K562 (cell line): Measurements from ENCODE around the gene KISS1R. TPM values are rescaled to one million over a fixed set of nuclear protein-coding genes. Genes with fewer than 3 reads are reported as not detected.

Experiments
- EHMT2 ChIP-seq: fragments of 450-650 bp; IDR thresholded peaks from 2 replicates; pipeline ENCODE4 v1.6.1; 2018; ENCODE audit warnings: antibody characterized with exemption
- FOXA3 ChIP-seq, 2 experiments: fragments of 450-650 bp in 1 of 2; sonication (generic) in 1 of 2; formaldehyde crosslinking; IDR thresholded peaks in 1 of 2; conservative IDR thresholded peaks in 1 of 2; 2 replicates each; pipeline versions ENCODE4 v1.4.0 to v1.8.0; 2020 to 2022; ENCODE audit warnings: mild to moderate bottlenecking in 2 of 2, missing genetic modification reagents in 1 of 2
- HMGN3 ChIP-seq: IDR thresholded peaks from 2 replicates; pipeline ENCODE4 v1.6.1; 2011; ENCODE audit warnings: borderline replicate concordance, low read depth, mild to moderate bottlenecking, mixed read lengths, low read length; ENCODE audit not compliant: insufficient read length; ENCODE audit errors: extremely low read depth
- HSF4 ChIP-seq: fragments of 250-450 bp; sonication (Bioruptor Pico); IDR thresholded peaks from 2 replicates; pipeline ENCODE4 v2.1.2; 2022; ENCODE audit warnings: mild to moderate bottlenecking, moderate library complexity, borderline replicate concordance
- MEIS2 ChIP-seq: fragments of 450-650 bp; IDR thresholded peaks from 2 replicates; pipeline ENCODE4 v1.6.1; 2014; ENCODE audit warnings: mild to moderate bottlenecking; ENCODE audit not compliant: partially characterized antibody
- NONO ChIP-seq, 2 experiments: fragments of 200-400 bp in 1 of 2; fragments of 450-650 bp in 1 of 2; formaldehyde crosslinking in 1 of 2; IDR thresholded peaks; 2 replicates each; pipeline ENCODE4 v1.6.1; 2017; ENCODE audit warnings: low read depth in 2 of 2, mild to moderate bottlenecking in 2 of 2, moderate library complexity in 2 of 2, low read length in 1 of 2
- RAD51 ChIP-seq: fragments of 450-650 bp; IDR thresholded peaks from 2 replicates; pipeline ENCODE4 v1.7.1; 2016; ENCODE audit warnings: low read depth, mild to moderate bottlenecking, borderline replicate concordance
- SMAD1 ChIP-seq: fragments of 150-350 bp; IDR thresholded peaks from 2 replicates; pipeline ENCODE4 v1.6.1; 2014; ENCODE audit warnings: low read length, low read depth; ENCODE audit not compliant: partially characterized antibody
- SMAD3 ChIP-seq: fragments of 450-650 bp; formaldehyde crosslinking; conservative IDR thresholded peaks from 2 replicates; pipeline ENCODE4 v1.4.0; 2020; ENCODE audit warnings: mild to moderate bottlenecking
- SMAD4 ChIP-seq: fragments of 250-450 bp; sonication (Bioruptor Pico); conservative IDR thresholded peaks from 2 replicates; pipeline ENCODE4 v1.8.0; 2021; ENCODE audit warnings: inconsistent platforms, mild to moderate bottlenecking, moderate library complexity
- SMARCE1 ChIP-seq: fragments of 450-650 bp; IDR thresholded peaks from 2 replicates; pipeline ENCODE4 v1.7.1; 2016; ENCODE audit warnings: mild to moderate bottlenecking
- TRIM24 ChIP-seq, 2 experiments: fragments of 450-650 bp; IDR thresholded peaks; 2 replicates each; pipeline ENCODE4 v1.6.1; 2016
- ZNF134 ChIP-seq: fragments of 250-450 bp; sonication (Bioruptor Pico); conservative IDR thresholded peaks from 2 replicates; pipeline ENCODE4 v1.4.0; 2020
- polyA plus RNA-seq, 8 experiments: library from polyadenylated mRNA; depleted of rRNA in 4 of 8; stranded (reverse) in 5 of 8; unstranded in 3 of 8; fragments of >200 nt; fragmentation: Nextera tagmentation in 2 of 8; fragmentation: Illumina TruSeq in 1 of 8; extraction: Ambion mirVana in 2 of 8; extraction: Trizol in 1 of 8; gene quantifications; 2 replicates each; pipeline versions ENCODE4 v1.2.1 to v1.2.3, GENCODE V29; 2011 to 2014; ENCODE audit warnings: inconsistent platforms in 1 of 8, missing spikeins in 1 of 8
- total RNA-seq, 7 experiments: library from RNA; depleted of rRNA in 6 of 7; stranded (reverse); fragments of >200 nt in 6 of 7; fragmentation: Illumina TruSeq in 2 of 7; extraction: Trizol in 2 of 7; gene quantifications; 2 replicates each; pipeline versions ENCODE4 v1.2.1 to v1.2.3, GENCODE V29; 2011 to 2021; ENCODE audit warnings: low replicate concordance in 1 of 7
- TF ChIP-seq, protein P1 (sequence below): fragments of 450-650 bp; IDR thresholded peaks from 2 replicates; pipeline ENCODE4 v1.6.1; 2018; ENCODE audit not compliant: partially characterized antibody
- TF ChIP-seq, protein P2 (sequence below): IDR thresholded peaks from 2 replicates; pipeline ENCODE4 v1.6.1; 2012; ENCODE audit warnings: low read depth, low read length, improper control_type of control experiment, borderline replicate concordance
- TF ChIP-seq, protein P3 (sequence below): fragments of 450-650 bp; IDR thresholded peaks from 2 replicates; pipeline ENCODE4 v1.6.1; 2018; ENCODE audit warnings: mild to moderate bottlenecking, low read depth; ENCODE audit not compliant: partially characterized antibody
- TF ChIP-seq, protein P4 (sequence below): fragments of 200-800 bp; sonication (Bioruptor generic); IDR thresholded peaks from 2 replicates; pipeline ENCODE4 v1.6.1; 2017; ENCODE audit warnings: missing genetic modification characterization, missing compliant biosample characterization

The KISS1R gene
- total and polyA plus RNA-seq, 9 of the 15 experiments (the other 6 are each of a cell fraction or from before 2014, with no cell fraction given): 0.37 to 39.4 (median 2.0) TPM

DNA sequence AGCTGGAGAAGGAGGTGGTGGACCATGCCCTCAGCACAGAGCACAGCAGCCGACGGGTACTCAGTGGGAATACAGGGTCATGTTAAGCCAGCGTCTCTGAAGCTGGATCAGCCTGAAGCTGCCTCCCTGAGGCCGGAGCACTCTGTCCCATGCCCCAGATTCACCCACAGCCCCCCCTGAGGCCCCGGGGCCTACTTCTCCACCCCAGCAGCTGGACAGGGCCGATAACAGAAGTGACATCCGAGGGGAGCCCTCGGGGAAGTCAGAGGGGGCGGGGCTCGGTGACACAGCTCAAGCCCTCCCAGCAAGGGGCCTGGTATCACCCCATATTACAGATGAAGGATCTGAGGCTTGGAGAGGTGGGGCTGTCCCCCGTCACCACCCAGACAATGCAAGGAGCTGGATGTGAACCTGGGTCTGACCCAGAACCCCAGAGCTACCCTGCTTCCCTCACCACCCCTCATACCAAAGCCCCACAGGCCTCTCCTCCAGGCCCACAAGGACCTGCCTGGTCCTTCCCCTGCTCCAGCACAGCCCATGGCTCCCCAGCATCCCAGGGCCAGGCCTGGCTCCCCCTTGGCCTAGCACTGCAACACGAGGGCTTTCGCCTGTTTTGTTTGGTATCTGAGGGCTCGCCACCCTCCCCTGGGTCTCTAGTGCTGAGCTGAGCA lies 9.8 kb upstream of the KISS1R start (continued):
- TF ChIP-seq, protein P1, sequence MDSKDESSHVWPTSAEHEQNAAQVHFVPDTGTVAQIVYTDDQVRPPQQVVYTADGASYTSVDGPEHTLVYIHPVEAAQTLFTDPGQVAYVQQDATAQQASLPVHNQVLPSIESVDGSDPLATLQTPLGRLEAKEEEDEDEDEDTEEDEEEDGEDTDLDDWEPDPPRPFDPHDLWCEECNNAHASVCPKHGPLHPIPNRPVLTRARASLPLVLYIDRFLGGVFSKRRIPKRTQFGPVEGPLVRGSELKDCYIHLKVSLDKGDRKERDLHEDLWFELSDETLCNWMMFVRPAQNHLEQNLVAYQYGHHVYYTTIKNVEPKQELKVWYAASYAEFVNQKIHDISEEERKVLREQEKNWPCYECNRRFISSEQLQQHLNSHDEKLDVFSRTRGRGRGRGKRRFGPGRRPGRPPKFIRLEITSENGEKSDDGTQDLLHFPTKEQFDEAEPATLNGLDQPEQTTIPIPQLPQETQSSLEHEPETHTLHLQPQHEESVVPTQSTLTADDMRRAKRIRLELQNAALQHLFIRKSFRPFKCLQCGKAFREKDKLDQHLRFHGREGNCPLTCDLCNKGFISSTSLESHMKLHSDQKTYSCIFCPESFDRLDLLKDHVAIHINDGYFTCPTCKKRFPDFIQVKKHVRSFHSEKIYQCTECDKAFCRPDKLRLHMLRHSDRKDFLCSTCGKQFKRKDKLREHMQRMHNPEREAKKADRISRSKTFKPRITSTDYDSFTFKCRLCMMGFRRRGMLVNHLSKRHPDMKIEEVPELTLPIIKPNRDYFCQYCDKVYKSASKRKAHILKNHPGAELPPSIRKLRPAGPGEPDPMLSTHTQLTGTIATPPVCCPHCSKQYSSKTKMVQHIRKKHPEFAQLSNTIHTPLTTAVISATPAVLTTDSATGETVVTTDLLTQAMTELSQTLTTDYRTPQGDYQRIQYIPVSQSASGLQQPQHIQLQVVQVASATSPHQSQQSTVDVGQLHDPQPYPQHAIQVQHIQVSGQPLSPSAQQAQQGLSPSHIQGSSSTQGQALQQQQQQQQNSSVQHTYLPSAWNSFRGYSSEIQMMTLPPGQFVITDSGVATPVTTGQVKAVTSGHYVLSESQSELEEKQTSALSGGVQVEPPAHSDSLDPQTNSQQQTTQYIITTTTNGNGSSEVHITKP: peak; percentile 45
- TF ChIP-seq SMAD4 (CRISPR knock-in tag): peak; percentile 85
- no peak for TF ChIP-seq HSF4 (CRISPR knock-in tag)
- peak; percentile 100 for TF ChIP-seq HMGN3
- peak; percentile 52 to 76; a peak in 3 of 4 replicates for TF ChIP-seq TRIM24 (IDR thresholded peaks at IDR 0.05)
- peak; percentile 97 for TF ChIP-seq SMARCE1
- TF ChIP-seq RAD51: peak; percentile 17; the same call in 1 of the 2 replicates
- TF ChIP-seq, protein P2, sequence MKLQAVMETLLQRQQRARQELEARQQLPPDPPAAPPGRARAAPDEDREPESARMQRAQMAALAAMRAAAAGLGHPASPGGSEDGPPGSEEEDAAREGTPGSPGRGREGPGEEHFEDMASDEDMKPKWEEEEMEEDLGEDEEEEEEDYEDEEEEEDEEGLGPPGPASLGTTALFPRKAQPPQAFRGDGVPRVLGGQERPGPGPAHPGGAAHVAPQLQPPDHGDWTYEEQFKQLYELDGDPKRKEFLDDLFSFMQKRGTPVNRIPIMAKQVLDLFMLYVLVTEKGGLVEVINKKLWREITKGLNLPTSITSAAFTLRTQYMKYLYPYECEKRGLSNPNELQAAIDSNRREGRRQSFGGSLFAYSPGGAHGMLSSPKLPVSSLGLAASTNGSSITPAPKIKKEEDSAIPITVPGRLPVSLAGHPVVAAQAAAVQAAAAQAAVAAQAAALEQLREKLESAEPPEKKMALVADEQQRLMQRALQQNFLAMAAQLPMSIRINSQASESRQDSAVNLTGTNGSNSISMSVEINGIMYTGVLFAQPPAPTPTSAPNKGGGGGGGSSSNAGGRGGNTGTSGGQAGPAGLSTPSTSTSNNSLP: peak; percentile 47; the same call in 1 of the 2 replicates
- TF ChIP-seq EHMT2: no peak
- TF ChIP-seq ZNF134 (CRISPR knock-in tag): peak; percentile 46; the same call in 1 of the 2 replicates
- peak in 1 of 2 experiments; percentile 92; a peak in 2 of 4 replicates for TF ChIP-seq NONO (IDR thresholded peaks at IDR 0.05; ENCODE audit: low read depth in 2 of 2, low read length in 1 of 2)
- peak in 1 of 2 experiments; percentile 67; a peak in 1 of 4 replicates for TF ChIP-seq FOXA3 (CRISPR knock-in tag; conservative IDR thresholded peaks at IDR 0.05 in 1 of 2, IDR thresholded peaks at IDR 0.05 in 1 of 2)
- peak; percentile 41; the same call in 1 of the 2 replicates for TF ChIP-seq SMAD3 (CRISPR knock-in tag)
- TF ChIP-seq SMAD1: peak; percentile 86
- TF ChIP-seq, protein P3, sequence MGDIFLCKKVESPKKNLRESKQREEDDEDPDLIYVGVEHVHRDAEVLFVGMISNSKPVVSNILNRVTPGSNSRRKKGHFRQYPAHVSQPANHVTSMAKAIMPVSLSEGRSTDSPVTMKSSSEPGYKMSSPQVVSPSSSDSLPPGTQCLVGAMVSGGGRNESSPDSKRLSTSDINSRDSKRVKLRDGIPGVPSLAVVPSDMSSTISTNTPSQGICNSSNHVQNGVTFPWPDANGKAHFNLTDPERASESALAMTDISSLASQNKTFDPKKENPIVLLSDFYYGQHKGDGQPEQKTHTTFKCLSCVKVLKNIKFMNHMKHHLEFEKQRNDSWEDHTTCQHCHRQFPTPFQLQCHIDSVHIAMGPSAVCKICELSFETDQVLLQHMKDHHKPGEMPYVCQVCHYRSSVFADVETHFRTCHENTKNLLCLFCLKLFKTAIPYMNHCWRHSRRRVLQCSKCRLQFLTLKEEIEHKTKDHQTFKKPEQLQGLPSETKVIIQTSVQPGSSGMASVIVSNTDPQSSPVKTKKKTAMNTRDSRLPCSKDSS: no peak
- TF ChIP-seq, protein P4, sequence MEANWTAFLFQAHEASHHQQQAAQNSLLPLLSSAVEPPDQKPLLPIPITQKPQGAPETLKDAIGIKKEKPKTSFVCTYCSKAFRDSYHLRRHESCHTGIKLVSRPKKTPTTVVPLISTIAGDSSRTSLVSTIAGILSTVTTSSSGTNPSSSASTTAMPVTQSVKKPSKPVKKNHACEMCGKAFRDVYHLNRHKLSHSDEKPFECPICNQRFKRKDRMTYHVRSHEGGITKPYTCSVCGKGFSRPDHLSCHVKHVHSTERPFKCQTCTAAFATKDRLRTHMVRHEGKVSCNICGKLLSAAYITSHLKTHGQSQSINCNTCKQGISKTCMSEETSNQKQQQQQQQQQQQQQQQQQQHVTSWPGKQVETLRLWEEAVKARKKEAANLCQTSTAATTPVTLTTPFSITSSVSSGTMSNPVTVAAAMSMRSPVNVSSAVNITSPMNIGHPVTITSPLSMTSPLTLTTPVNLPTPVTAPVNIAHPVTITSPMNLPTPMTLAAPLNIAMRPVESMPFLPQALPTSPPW: peak; percentile 100
- peak; percentile 76 for TF ChIP-seq MEIS2
